Measurements from ENCODE around the gene KCNK1.
"Not testable (repeated sequence)": the region's sequence is repeated elsewhere in the genome, so short reads cannot be mapped to it uniquely, and the experiment has no call there.

Gene KCNK1

DNA sequence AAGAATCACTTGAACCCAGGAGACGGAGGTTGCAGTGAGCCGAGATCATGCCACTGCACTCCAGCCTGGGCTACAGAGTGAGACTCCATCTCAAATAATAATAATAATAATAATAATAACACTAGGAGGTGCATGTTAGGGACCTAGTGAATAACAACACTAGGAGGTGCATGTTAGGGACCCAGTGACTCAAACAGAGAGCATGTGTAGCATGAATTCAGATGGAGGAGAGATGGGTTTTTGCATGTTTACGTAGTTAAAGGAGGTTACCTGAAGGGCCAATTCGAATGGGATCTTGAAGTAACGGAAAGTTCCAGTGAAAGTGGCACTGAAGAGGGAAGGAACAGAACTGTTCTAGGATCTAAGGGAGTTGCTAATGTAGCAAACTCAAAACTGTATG is 7.1 kb upstream of the KCNK1 start:
- peaks cover 0 to 10% (median 3%) of the 10 kb centered on the region in 5 donors for H3K27me3 ChIP-seq (ENCODE audit: control insufficient read depth in 5 of 5, insufficient read depth in 4 of 5, low read length in 5 of 5)
- no peak overlapping the region for H3K4me3 ChIP-seq (ENCODE audit: low read depth in 1 of 5, low read length in 5 of 5)
- H3K27ac ChIP-seq (ENCODE audit: low read depth, low read length), result no peak overlapping the region
- no peaks in the 10 kb centered on the region for H3K36me3 ChIP-seq (ENCODE audit: control insufficient read depth in 5 of 5, insufficient read depth in 5 of 5, low read length in 5 of 5)
- no peaks in the 10 kb centered on the region for H3K4me1 ChIP-seq (ENCODE audit: control insufficient read depth in 5 of 5, insufficient read depth in 5 of 5, low read length in 5 of 5)
- H3K9ac ChIP-seq (ENCODE audit: low read length in 5 of 5), result no peak overlapping the region
- peaks cover 0 to 7% (median 2%) of the 10 kb centered on the region in 5 donors for H3K9me3 ChIP-seq (ENCODE audit: control insufficient read depth in 5 of 5, low read length in 5 of 5)

DNA sequence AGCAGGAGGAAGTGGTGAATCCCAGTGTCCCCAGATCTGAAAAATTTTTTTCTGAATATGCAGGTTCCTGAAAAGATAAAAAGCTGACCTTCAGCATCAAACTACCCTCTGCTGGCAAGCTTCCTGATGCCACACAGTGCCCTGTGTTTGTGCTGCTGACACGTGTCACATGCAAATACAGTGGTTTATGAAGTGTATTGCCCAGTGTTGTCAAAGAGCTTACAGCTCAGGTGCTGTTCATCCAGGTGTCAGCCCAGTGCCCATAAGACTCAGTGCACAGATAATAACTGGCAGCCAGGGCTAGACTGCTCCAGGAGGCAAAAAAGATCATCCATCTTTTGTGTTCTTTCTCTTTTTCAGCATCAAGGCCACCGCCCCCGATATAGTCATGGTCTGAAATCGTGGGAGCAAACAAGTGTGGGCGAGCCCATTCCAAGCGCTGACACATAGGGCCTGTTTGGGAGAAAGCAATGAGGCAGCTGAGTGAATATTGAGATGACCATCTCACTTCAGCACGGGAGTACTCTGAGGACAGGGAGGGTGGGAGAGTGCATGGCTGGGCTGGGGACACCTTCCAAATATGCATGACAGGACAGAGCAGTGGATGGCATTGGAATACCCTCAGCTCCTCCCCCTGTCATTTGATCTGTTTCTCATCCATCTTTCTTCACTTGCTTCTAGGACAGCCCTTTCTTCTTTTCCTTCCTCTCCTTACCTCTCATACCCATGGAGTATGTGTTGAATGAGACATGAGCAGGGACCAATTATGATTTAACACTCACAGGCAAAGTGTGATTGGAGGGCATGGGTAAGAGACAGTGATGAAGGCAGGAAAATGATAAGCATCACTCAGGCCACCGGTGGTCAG is 6.4 kb upstream of the KCNK1 start:
- H3K9me3 ChIP-seq (ENCODE audit: control insufficient read depth in 5 of 5, low read length in 5 of 5), result peaks cover 0 to 7% (median 2%) of the 10 kb centered on the region in 5 donors
- no peak overlapping the region for H3K9ac ChIP-seq (ENCODE audit: low read length in 5 of 5)
- H3K4me1 ChIP-seq (ENCODE audit: control insufficient read depth in 5 of 5, insufficient read depth in 5 of 5, low read length in 5 of 5), result no peaks in the 10 kb centered on the region
- H3K27me3 ChIP-seq (ENCODE audit: control insufficient read depth in 5 of 5, insufficient read depth in 4 of 5, low read length in 5 of 5), result peaks cover 0 to 12% (median 8%) of the 10 kb centered on the region in 5 donors
- H3K27ac ChIP-seq (ENCODE audit: low read depth, low read length), result no peak overlapping the region
- H3K36me3 ChIP-seq (ENCODE audit: control insufficient read depth in 5 of 5, insufficient read depth in 5 of 5, low read length in 5 of 5), result no peaks in the 10 kb centered on the region
- H3K4me3 ChIP-seq (ENCODE audit: low read depth in 1 of 5, low read length in 5 of 5), result no peak overlapping the region

DNA sequence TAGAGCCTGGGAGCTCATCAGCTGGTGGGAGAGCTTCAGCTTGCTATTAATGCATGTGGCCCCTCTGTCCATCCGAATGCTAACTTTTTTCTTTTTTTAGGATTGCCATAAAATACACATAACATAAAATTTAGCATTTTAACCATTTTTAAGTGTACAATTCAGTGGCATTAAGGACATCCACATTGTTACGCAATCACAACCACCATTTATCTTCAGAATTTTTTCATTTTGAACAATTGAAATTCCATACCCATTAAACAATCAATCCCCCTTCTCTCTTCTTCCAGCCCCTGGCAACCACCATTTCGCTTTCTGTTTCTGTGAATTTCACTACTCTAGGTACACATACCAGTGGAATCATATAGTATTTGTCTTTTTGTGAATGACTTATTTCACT is 4.9 kb upstream of the KCNK1 start:
- Histone ChIP-seq H3K9me3 (ENCODE audit: control insufficient read depth in 5 of 5, low read length in 5 of 5) (peaks cover 0 to 7% (median 0%) of the 10 kb centered on the region in 5 donors), H3K36me3 (ENCODE audit: control insufficient read depth in 5 of 5, insufficient read depth in 5 of 5, low read length in 5 of 5) (no peaks in the 10 kb centered on the region), H3K27me3 (ENCODE audit: control insufficient read depth in 5 of 5, insufficient read depth in 4 of 5, low read length in 5 of 5) (peaks cover 3 to 19% (median 11%) of the 10 kb centered on the region in 5 donors), H3K27ac (ENCODE audit: low read depth, low read length) (no peak overlapping the region), H3K4me1 (ENCODE audit: control insufficient read depth in 5 of 5, insufficient read depth in 5 of 5, low read length in 5 of 5) (peaks cover 0 to 8% (median 5%) of the 10 kb centered on the region in 5 donors), H3K9ac (ENCODE audit: low read length in 5 of 5) (no peak overlapping the region), H3K4me3 (ENCODE audit: low read depth in 1 of 5, low read length in 5 of 5) (no peak overlapping the region)

DNA sequence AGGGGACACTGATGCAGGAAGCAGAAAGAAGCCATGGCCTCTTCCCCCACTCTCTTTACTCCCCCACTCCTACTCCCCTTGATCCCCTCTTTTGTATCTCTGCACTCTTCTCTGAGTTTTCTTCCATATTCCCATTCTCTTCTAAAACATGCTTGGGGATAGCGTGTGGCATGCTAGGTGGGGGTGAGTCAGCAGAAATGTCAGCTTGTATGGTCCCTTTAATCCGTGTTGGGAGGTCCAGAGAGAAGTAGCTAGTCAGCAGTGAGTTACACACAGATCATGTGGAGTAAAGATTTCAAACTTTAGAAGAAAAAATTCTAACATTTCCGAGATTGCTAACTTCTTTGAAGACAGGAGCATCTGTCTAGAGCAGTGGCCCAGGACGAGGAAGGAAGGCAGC is 4.0 kb upstream of the KCNK1 start:
- H3K27ac ChIP-seq (ENCODE audit: low read depth, low read length), result no peak overlapping the region
- no peak overlapping the region for H3K9ac ChIP-seq (ENCODE audit: low read length in 5 of 5)
- peaks cover 4 to 24% (median 19%) of the 10 kb centered on the region in 5 donors for H3K27me3 ChIP-seq (ENCODE audit: control insufficient read depth in 5 of 5, insufficient read depth in 4 of 5, low read length in 5 of 5)
- H3K9me3 ChIP-seq (ENCODE audit: control insufficient read depth in 5 of 5, low read length in 5 of 5), result no peaks in the 10 kb centered on the region
- H3K4me1 ChIP-seq (ENCODE audit: control insufficient read depth in 5 of 5, insufficient read depth in 5 of 5, low read length in 5 of 5), result peaks cover 0 to 12% (median 10%) of the 10 kb centered on the region in 5 donors
- no peak overlapping the region for H3K4me3 ChIP-seq (ENCODE audit: low read depth in 1 of 5, low read length in 5 of 5)
- H3K36me3 ChIP-seq (ENCODE audit: control insufficient read depth in 5 of 5, insufficient read depth in 5 of 5, low read length in 5 of 5), result no peaks in the 10 kb centered on the region

DNA sequence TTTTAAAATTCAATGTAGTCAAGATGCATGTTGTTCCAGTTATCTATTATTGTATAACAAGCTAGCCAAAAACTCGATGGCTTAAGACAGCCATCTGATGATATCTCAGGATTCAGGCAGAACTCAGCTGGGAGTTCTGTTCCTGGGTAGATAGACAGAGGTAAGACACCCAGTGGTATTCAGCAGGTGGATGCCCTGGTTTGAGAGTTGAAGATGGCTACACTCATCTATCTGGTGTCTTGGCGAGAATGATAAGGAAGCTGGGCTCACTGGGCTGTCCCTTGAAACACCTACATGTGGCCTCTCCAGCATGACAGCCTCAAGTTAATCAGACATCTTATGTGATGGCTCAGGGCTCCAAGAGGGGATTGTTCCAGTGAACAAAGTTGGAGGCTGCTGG is 3.3 kb upstream of the KCNK1 start:
- H3K36me3 ChIP-seq (ENCODE audit: control insufficient read depth in 5 of 5, insufficient read depth in 5 of 5, low read length in 5 of 5), result no peaks in the 10 kb centered on the region
- H3K4me1 ChIP-seq (ENCODE audit: control insufficient read depth in 5 of 5, insufficient read depth in 5 of 5, low read length in 5 of 5), result peaks cover 0 to 13% (median 10%) of the 10 kb centered on the region in 5 donors
- H3K27me3 ChIP-seq (ENCODE audit: control insufficient read depth in 5 of 5, insufficient read depth in 4 of 5, low read length in 5 of 5), result peaks cover 4 to 31% (median 25%) of the 10 kb centered on the region in 5 donors
- H3K9ac ChIP-seq (ENCODE audit: low read length in 5 of 5), result no peak overlapping the region
- no peaks in the 10 kb centered on the region for H3K9me3 ChIP-seq (ENCODE audit: control insufficient read depth in 5 of 5, low read length in 5 of 5)
- H3K27ac ChIP-seq (ENCODE audit: low read depth, low read length), result no peak overlapping the region
- H3K4me3 ChIP-seq (ENCODE audit: low read depth in 1 of 5, low read length in 5 of 5), result no peak overlapping the region

DNA sequence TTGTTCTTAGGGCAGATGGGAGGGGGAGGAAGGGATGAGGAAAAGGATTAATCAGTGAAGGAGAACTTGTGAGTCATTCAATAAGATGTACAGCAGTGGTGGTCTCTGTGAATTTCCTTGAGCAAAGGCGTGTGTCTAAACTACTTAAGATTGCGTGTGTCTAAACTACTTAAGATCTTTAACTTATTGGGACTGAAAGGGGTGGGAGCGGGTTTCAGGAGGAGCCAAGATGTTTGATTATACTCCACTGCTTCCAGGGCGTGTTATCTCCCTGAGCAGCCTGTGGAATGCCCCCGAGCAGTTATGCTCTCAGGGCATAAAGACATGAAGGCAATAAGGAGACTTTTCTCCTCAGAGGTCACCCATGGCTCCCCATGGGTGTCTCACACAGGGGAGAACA is 2.5 kb upstream of the KCNK1 start:
- H3K27me3 ChIP-seq (ENCODE audit: control insufficient read depth in 5 of 5, insufficient read depth in 4 of 5, low read length in 5 of 5), result peaks cover 4 to 33% (median 25%) of the 10 kb centered on the region in 5 donors
- not testable (repeated sequence) for H3K9ac ChIP-seq (ENCODE audit: low read length in 5 of 5); H3K9me3 ChIP-seq (ENCODE audit: control insufficient read depth in 5 of 5, low read length in 5 of 5); H3K27ac ChIP-seq (ENCODE audit: low read depth, low read length); H3K4me3 ChIP-seq (ENCODE audit: low read depth in 1 of 5, low read length in 5 of 5); H3K36me3 ChIP-seq (ENCODE audit: control insufficient read depth in 5 of 5, insufficient read depth in 5 of 5, low read length in 5 of 5)
- peaks cover 0 to 13% (median 10%) of the 10 kb centered on the region in 5 donors for H3K4me1 ChIP-seq (ENCODE audit: control insufficient read depth in 5 of 5, insufficient read depth in 5 of 5, low read length in 5 of 5)

DNA sequence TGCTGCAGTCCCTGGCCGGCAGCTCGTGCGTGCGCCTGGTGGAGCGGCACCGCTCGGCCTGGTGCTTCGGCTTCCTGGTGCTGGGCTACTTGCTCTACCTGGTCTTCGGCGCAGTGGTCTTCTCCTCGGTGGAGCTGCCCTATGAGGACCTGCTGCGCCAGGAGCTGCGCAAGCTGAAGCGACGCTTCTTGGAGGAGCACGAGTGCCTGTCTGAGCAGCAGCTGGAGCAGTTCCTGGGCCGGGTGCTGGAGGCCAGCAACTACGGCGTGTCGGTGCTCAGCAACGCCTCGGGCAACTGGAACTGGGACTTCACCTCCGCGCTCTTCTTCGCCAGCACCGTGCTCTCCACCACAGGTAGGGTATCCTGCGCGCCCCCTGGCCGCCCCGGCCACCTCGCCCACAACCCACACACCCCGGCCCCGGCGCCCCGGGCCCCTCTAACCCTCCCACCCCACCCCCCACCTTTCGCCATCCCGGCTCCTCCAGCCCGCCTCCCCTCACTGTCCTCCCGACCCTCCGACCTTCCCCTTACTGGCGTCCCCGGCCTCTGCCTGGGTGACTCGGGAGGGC is 352 bp downstream of the KCNK1 start:
- Histone ChIP-seq H3K9me3 (ENCODE audit: control insufficient read depth in 5 of 5, low read length in 5 of 5) (no peaks in the 10 kb centered on the region), H3K36me3 (ENCODE audit: control insufficient read depth in 5 of 5, insufficient read depth in 5 of 5, low read length in 5 of 5) (no peaks in the 10 kb centered on the region), H3K4me1 (ENCODE audit: control insufficient read depth in 5 of 5, insufficient read depth in 5 of 5, low read length in 5 of 5) (peaks cover 0 to 13% (median 10%) of the 10 kb centered on the region in 5 donors), H3K27me3 (ENCODE audit: control insufficient read depth in 5 of 5, insufficient read depth in 4 of 5, low read length in 5 of 5) (peaks cover 4 to 34% (median 25%) of the 10 kb centered on the region in 5 donors), H3K9ac (ENCODE audit: low read length in 5 of 5) (no peak overlapping the region), H3K27ac (ENCODE audit: low read depth, low read length) (no peak overlapping the region), H3K4me3 (ENCODE audit: low read depth in 1 of 5, low read length in 5 of 5) (peak overlapping the region; percentile 50 to 61 (median 59))

DNA sequence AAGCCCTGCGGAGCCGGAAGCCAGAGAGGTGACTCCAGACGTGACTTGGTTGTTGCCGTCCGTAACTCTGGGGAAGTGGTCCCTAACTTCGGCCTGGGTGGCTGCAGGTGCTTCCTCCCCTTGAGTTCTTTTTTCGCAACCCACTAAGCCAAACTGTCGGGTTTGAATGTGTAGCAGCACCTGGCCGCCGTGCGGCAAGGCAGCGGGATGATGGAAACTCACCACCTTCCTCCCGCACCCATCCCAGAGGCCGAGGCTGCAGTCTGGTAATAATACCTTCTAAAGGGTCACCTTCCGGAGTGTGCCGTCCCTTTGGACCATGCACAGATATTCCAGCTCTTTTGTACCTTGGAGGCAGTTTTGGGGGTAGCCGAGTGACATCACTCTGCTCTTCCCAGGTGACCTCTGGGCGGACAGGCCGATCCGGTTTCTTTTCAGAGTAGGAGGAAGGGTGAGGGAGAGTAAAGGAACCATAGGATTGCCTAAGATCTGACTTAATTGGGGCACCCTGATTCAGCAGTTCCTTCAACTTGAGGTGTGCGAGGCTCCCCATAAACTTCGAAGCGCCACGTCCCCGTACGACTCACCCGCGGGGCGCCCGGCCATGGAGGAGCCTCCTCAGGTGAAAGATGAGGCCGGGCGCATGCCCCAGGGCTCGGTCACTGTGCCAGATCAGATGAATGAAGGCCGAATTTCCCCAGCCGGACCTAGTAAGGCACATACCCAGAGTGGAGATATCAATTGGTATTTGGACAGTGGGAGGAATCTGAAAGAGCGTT is 1.0 kb downstream of the KCNK1 start:
- no peaks in the 10 kb centered on the region for H3K36me3 ChIP-seq (ENCODE audit: control insufficient read depth in 5 of 5, insufficient read depth in 5 of 5, low read length in 5 of 5)
- H3K9ac ChIP-seq (ENCODE audit: low read length in 5 of 5), result no peak overlapping the region
- no peaks in the 10 kb centered on the region for H3K9me3 ChIP-seq (ENCODE audit: control insufficient read depth in 5 of 5, low read length in 5 of 5)
- H3K4me3 ChIP-seq (ENCODE audit: low read depth in 1 of 5, low read length in 5 of 5), result peak overlapping the region in 1 of 5 donors; percentile 34
- no peak overlapping the region for H3K27ac ChIP-seq (ENCODE audit: low read depth, low read length)
- H3K4me1 ChIP-seq (ENCODE audit: control insufficient read depth in 5 of 5, insufficient read depth in 5 of 5, low read length in 5 of 5), result peaks cover 0 to 13% (median 10%) of the 10 kb centered on the region in 5 donors
- peaks cover 4 to 32% (median 25%) of the 10 kb centered on the region in 5 donors for H3K27me3 ChIP-seq (ENCODE audit: control insufficient read depth in 5 of 5, insufficient read depth in 4 of 5, low read length in 5 of 5)

DNA sequence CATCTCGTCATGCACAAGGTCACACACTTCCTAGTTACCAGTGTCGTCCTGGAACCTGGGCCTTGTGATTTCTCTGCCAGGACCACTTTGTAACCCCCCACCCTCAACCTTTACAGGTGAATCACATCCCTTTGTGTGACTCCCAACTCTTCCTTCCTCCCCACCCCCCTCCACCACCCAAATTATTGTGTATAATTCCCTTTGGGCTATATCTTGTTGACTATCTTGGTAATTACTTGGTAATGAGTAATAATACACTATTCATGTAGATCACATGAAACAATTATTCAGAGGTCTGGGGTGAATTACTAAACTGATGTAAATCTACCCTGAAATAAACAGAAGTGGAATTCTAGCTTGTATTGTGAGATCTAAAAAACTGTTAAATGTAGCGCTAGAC is 1.7 kb downstream of the KCNK1 start:
- Histone ChIP-seq H3K9ac (ENCODE audit: low read length in 5 of 5) (no peak overlapping the region), H3K27ac (ENCODE audit: low read depth, low read length) (no peak overlapping the region), H3K4me3 (ENCODE audit: low read depth in 1 of 5, low read length in 5 of 5) (no peak overlapping the region), H3K27me3 (ENCODE audit: control insufficient read depth in 5 of 5, insufficient read depth in 4 of 5, low read length in 5 of 5) (peaks cover 4 to 32% (median 25%) of the 10 kb centered on the region in 5 donors), H3K36me3 (ENCODE audit: control insufficient read depth in 5 of 5, insufficient read depth in 5 of 5, low read length in 5 of 5) (no peaks in the 10 kb centered on the region), H3K4me1 (ENCODE audit: control insufficient read depth in 5 of 5, insufficient read depth in 5 of 5, low read length in 5 of 5) (peaks cover 0 to 13% (median 10%) of the 10 kb centered on the region in 5 donors), H3K9me3 (ENCODE audit: control insufficient read depth in 5 of 5, low read length in 5 of 5) (no peaks in the 10 kb centered on the region)
